ENCODE measurements around the gene ST6GALNAC3.

The ST6GALNAC3 gene

DNA sequence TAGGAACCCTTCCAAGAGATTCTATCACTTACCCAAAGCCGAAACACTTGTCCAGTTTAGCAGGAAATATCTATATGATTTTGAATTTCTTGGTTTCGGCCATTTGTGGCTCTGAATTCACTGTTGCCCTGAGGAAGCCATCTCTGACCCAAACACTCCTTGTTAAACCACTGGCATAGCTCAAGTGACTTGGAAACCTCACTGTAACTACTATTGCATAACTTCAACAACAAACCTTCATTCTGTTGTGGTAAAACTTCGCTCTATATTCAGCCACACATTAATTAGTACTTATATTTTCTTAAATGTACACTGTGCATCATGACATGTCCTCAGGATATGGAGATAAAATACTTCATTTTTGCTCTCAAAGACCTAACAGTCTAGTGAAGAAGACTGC is 63.2 kb downstream of the ST6GALNAC3 start:
- Histone ChIP-seq H3K4me1 (ENCODE audit: control insufficient read depth in 2 of 2, insufficient read depth in 2 of 2, low read length in 2 of 2) (peaks cover 5 to 6% of the 10 kb centered on the region in 2 donors), H3K9me3 (ENCODE audit: control insufficient read depth in 2 of 2, low read length in 2 of 2) (no peaks in the 10 kb centered on the region), H3K4me3 (ENCODE audit: low read length in 2 of 2) (no peak overlapping the region), H3K27me3 (ENCODE audit: control insufficient read depth in 2 of 2, insufficient read depth in 2 of 2, low read length in 2 of 2) (no peaks in the 10 kb centered on the region), H3K27ac (ENCODE audit: low read depth in 2 of 2, low read length in 2 of 2) (no peak overlapping the region), H3K36me3 (ENCODE audit: control insufficient read depth in 2 of 2, insufficient read depth in 2 of 2, low read length in 2 of 2) (no peaks in the 10 kb centered on the region), H3K9ac (ENCODE audit: low read depth in 1 of 2, low read length in 2 of 2) (no peak overlapping the region)

DNA sequence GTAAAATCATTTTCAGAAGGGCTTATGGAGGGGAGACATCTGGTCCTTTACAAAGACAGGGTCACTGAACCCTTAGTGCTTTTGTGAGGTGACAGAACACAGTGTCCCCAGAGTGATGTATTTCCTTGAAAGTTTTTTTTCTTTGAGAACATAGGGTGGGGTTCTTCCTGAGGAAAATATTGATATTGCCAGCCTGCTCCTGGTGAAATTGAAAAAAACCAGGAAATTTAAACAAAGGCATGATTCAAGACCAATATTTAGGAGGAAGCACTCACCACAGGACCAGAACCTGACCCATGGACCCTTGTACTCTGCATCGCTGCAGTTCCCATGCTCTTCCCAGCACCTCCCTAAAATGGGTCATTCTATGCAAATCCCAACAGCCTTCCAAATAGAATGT is 63.7 kb downstream of the ST6GALNAC3 start:
- no peak overlapping the region for H3K9ac ChIP-seq (ENCODE audit: low read depth in 1 of 2, low read length in 2 of 2)
- no peaks in the 10 kb centered on the region for H3K36me3 ChIP-seq (ENCODE audit: control insufficient read depth in 2 of 2, insufficient read depth in 2 of 2, low read length in 2 of 2)

DNA sequence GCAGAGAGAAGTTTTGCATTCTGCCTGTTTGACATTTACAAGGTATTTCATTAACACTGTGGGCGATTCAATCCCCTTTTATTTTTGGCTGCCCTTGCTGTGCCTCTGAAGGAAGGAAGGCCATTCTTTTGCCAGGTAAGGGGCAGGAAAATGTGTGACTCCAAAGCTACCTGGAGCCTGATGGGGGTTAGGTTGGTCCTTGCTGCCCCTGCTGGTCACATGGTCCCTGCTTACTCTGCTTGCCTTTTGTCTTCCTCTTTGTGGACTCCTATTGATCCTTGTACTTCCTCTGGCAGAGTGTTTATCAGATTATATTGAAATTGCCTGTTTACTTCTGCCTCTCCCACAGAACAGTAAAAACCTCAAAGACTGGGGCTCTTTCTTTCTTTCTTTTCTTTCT is 65.7 kb downstream of the ST6GALNAC3 start:
- Histone ChIP-seq H3K36me3 (ENCODE audit: control insufficient read depth in 2 of 2, insufficient read depth in 2 of 2, low read length in 2 of 2) (no peaks in the 10 kb centered on the region), H3K27me3 (ENCODE audit: control insufficient read depth in 2 of 2, insufficient read depth in 2 of 2, low read length in 2 of 2) (no peaks in the 10 kb centered on the region), H3K9me3 (ENCODE audit: control insufficient read depth in 2 of 2, low read length in 2 of 2) (no peaks in the 10 kb centered on the region), H3K4me1 (ENCODE audit: control insufficient read depth in 2 of 2, insufficient read depth in 2 of 2, low read length in 2 of 2) (peaks cover 5 to 6% of the 10 kb centered on the region in 2 donors), H3K27ac (ENCODE audit: low read depth in 2 of 2, low read length in 2 of 2) (no peak overlapping the region), H3K4me3 (ENCODE audit: low read length in 2 of 2) (no peak overlapping the region), H3K9ac (ENCODE audit: low read depth in 1 of 2, low read length in 2 of 2) (no peak overlapping the region)

More for the DNA sequence above, 63.7 kb downstream of the ST6GALNAC3 start:
- H3K9me3 ChIP-seq (ENCODE audit: control insufficient read depth in 2 of 2, low read length in 2 of 2), result no peaks in the 10 kb centered on the region
- no peaks in the 10 kb centered on the region for H3K27me3 ChIP-seq (ENCODE audit: control insufficient read depth in 2 of 2, insufficient read depth in 2 of 2, low read length in 2 of 2)
- H3K27ac ChIP-seq (ENCODE audit: low read depth in 2 of 2, low read length in 2 of 2), result no peak overlapping the region
- H3K4me1 ChIP-seq (ENCODE audit: control insufficient read depth in 2 of 2, insufficient read depth in 2 of 2, low read length in 2 of 2), result peaks cover 5 to 6% of the 10 kb centered on the region in 2 donors
- no peak overlapping the region for H3K4me3 ChIP-seq (ENCODE audit: low read length in 2 of 2)

DNA sequence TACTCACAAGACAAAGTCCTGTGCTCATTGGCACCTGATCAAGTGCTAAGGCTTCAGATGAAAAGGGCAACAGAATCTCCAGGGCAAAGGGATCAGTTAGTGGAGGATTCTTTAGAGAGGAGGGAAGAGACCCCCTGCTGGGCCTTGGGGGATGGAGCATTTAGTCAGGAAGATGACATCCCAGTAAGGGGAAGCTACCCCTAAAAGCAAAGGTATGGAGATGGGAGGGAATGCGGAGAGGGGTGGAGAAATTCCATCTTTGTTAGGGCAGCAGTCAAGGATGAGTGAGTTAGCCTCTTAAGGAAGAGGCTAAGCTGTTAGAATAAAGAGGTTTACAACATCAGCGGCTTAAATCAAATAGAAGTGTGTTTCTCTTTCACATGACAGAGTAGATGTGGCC is 67.4 kb downstream of the ST6GALNAC3 start:
- Histone ChIP-seq H3K9ac (ENCODE audit: low read depth in 1 of 2, low read length in 2 of 2) (no peak overlapping the region), H3K27me3 (ENCODE audit: control insufficient read depth in 2 of 2, insufficient read depth in 2 of 2, low read length in 2 of 2) (no peaks in the 10 kb centered on the region), H3K9me3 (ENCODE audit: control insufficient read depth in 2 of 2, low read length in 2 of 2) (no peaks in the 10 kb centered on the region), H3K4me3 (ENCODE audit: low read length in 2 of 2) (no peak overlapping the region), H3K36me3 (ENCODE audit: control insufficient read depth in 2 of 2, insufficient read depth in 2 of 2, low read length in 2 of 2) (no peaks in the 10 kb centered on the region), H3K4me1 (ENCODE audit: control insufficient read depth in 2 of 2, insufficient read depth in 2 of 2, low read length in 2 of 2) (peaks cover 5 to 6% of the 10 kb centered on the region in 2 donors), H3K27ac (ENCODE audit: low read depth in 2 of 2, low read length in 2 of 2) (no peak overlapping the region)

DNA sequence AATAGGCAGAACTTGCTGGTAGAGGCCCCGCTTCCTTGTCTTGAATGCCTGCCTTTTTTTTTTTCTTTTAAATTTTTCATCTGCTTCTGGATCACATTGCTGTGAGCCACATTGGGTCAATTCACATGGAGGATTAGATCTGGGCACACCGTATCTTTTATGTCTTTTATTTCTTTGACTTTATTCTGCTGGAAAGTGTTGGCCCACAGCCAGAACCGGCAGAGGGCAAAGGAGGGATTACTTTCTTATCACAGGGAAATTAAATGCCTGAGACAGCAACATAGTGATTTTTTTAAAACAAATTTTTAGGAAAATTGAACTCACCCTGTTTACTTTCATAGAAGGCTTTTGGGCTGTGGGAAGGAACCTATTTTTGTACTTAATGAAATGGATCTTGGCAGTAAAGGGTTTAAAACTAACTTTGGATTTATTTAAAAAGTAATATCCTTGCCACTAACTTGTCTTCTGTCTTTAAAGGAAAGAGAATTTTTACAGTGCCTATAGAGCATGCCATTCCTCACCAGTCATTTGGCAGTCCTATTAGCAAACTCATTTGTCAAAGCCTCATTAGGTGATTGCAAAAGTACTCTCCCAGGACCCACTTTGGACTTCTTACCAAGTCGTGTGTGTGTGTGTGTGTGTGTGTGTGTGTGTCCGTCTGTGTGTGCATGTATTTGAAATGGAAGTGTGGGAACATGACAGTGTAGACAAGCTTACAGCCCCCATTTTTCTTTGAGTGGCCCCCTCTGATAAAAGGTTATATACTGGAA is 68.4 kb downstream of the ST6GALNAC3 start:
- Histone ChIP-seq H3K9me3 (ENCODE audit: control insufficient read depth in 2 of 2, low read length in 2 of 2) (no peaks in the 10 kb centered on the region), H3K4me3 (ENCODE audit: low read length in 2 of 2) (no peak overlapping the region), H3K9ac (ENCODE audit: low read depth in 1 of 2, low read length in 2 of 2) (no peak overlapping the region), H3K27ac (ENCODE audit: low read depth in 2 of 2, low read length in 2 of 2) (no peak overlapping the region), H3K27me3 (ENCODE audit: control insufficient read depth in 2 of 2, insufficient read depth in 2 of 2, low read length in 2 of 2) (no peaks in the 10 kb centered on the region), H3K36me3 (ENCODE audit: control insufficient read depth in 2 of 2, insufficient read depth in 2 of 2, low read length in 2 of 2) (no peaks in the 10 kb centered on the region), H3K4me1 (ENCODE audit: control insufficient read depth in 2 of 2, insufficient read depth in 2 of 2, low read length in 2 of 2) (peaks cover 5 to 6% of the 10 kb centered on the region in 2 donors)

DNA sequence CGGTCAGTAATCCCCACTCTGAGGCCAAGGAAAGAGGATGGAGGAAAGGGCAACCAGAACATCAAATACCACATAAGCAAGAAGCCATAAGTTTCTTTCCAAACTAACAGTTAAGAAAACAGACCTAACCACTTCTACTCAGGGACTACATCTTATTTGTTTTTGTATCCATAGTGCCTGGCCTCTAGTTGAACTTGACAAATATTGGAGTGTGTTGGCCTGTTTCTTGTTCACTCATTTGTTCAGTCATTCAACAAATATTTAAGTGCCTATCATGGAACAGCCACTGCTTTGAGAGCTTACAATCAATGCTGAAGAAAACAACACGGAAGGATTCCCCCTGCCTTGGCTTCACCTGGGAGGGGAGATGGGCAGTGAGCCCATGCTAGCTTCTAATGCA is 69.7 kb downstream of the ST6GALNAC3 start:
- H3K9me3 ChIP-seq (ENCODE audit: control insufficient read depth in 2 of 2, low read length in 2 of 2), result no peaks in the 10 kb centered on the region
- peaks cover 5 to 6% of the 10 kb centered on the region in 2 donors for H3K4me1 ChIP-seq (ENCODE audit: control insufficient read depth in 2 of 2, insufficient read depth in 2 of 2, low read length in 2 of 2)
- no peaks in the 10 kb centered on the region for H3K36me3 ChIP-seq (ENCODE audit: control insufficient read depth in 2 of 2, insufficient read depth in 2 of 2, low read length in 2 of 2)
- no peak overlapping the region for H3K4me3 ChIP-seq (ENCODE audit: low read length in 2 of 2)
- no peak overlapping the region for H3K9ac ChIP-seq (ENCODE audit: low read depth in 1 of 2, low read length in 2 of 2)
- no peaks in the 10 kb centered on the region for H3K27me3 ChIP-seq (ENCODE audit: control insufficient read depth in 2 of 2, insufficient read depth in 2 of 2, low read length in 2 of 2)
- no peak overlapping the region for H3K27ac ChIP-seq (ENCODE audit: low read depth in 2 of 2, low read length in 2 of 2)

DNA sequence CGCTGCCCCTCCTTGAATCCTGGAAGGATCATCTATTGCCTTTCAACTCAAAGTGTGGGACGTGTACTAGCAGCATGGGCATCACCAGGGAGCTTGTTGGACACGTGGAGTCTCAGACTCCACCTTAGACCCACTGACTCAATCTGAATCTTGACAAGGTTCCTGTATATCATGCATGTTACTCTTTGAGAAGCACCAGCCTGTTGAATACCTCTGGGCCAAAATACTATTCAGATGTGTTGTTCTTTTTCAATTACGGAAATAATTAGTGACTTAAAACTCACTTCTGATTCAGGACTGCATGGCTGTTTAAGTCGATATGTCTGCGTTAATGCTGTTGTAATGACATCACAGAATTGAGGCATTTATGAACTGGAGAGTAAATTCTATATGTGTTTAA is 70.8 kb downstream of the ST6GALNAC3 start:
- H3K27ac ChIP-seq (ENCODE audit: low read depth in 2 of 2, low read length in 2 of 2), result no peak overlapping the region
- no peak overlapping the region for H3K4me3 ChIP-seq (ENCODE audit: low read length in 2 of 2)
- H3K27me3 ChIP-seq (ENCODE audit: control insufficient read depth in 2 of 2, insufficient read depth in 2 of 2, low read length in 2 of 2), result no peaks in the 10 kb centered on the region
- H3K9ac ChIP-seq (ENCODE audit: low read depth in 1 of 2, low read length in 2 of 2), result no peak overlapping the region
- no peaks in the 10 kb centered on the region for H3K36me3 ChIP-seq (ENCODE audit: control insufficient read depth in 2 of 2, insufficient read depth in 2 of 2, low read length in 2 of 2)
- no peaks in the 10 kb centered on the region for H3K9me3 ChIP-seq (ENCODE audit: control insufficient read depth in 2 of 2, low read length in 2 of 2)
- peaks cover 0 to 6% of the 10 kb centered on the region in 2 donors for H3K4me1 ChIP-seq (ENCODE audit: control insufficient read depth in 2 of 2, insufficient read depth in 2 of 2, low read length in 2 of 2)

DNA sequence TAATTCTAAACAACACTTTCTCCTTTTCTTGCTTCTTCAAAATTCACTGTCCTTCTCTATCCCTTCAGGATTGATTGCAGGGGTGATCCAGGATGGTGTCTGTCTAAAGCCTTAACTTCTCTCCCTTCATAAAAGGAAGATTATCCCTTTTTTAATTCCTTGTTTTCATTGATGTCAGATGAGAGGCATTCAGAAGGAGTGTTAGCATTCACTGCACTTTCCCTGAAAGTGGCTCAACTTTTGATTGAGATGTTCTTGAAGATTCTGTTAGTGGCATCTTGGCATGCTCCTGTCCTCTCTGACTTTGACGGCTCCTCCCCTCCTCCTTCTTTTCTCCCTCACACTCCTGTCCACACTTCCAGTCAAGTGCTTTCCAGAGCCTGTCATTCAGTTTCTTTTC is 71.6 kb downstream of the ST6GALNAC3 start:
- no peaks in the 10 kb centered on the region for H3K9me3 ChIP-seq (ENCODE audit: control insufficient read depth in 2 of 2, low read length in 2 of 2)
- no peaks in the 10 kb centered on the region for H3K27me3 ChIP-seq (ENCODE audit: control insufficient read depth in 2 of 2, insufficient read depth in 2 of 2, low read length in 2 of 2)
- no peaks in the 10 kb centered on the region for H3K36me3 ChIP-seq (ENCODE audit: control insufficient read depth in 2 of 2, insufficient read depth in 2 of 2, low read length in 2 of 2)
- peaks cover 0 to under 1% of the 10 kb centered on the region in 2 donors for H3K4me1 ChIP-seq (ENCODE audit: control insufficient read depth in 2 of 2, insufficient read depth in 2 of 2, low read length in 2 of 2)
- H3K27ac ChIP-seq (ENCODE audit: low read depth in 2 of 2, low read length in 2 of 2), result no peak overlapping the region
- no peak overlapping the region for H3K4me3 ChIP-seq (ENCODE audit: low read length in 2 of 2)
- H3K9ac ChIP-seq (ENCODE audit: low read depth in 1 of 2, low read length in 2 of 2), result no peak overlapping the region

DNA sequence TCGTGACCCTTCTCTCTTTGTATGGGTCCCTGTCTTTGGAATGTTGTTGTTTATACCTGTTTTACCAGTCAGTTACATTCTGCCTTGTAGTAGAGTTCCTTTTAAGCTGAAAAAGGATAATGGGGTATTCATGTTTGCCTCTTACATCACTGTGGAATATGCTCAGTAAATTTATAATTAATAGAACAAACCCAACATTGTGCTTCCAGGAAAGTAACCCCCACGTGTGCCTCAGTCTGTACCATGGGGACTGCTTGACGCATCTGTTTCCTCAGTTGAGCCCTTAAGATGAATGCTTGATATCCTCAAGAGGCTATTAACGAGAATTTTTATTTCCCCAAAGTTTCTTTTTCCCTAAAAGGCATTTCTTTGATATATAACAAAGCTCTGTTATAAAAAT is 73.4 kb downstream of the ST6GALNAC3 start:
- no peak overlapping the region for H3K9ac ChIP-seq (ENCODE audit: low read depth in 1 of 2, low read length in 2 of 2)
- H3K9me3 ChIP-seq (ENCODE audit: control insufficient read depth in 2 of 2, low read length in 2 of 2), result no peaks in the 10 kb centered on the region
- H3K36me3 ChIP-seq (ENCODE audit: control insufficient read depth in 2 of 2, insufficient read depth in 2 of 2, low read length in 2 of 2), result no peaks in the 10 kb centered on the region
- H3K27ac ChIP-seq (ENCODE audit: low read depth in 2 of 2, low read length in 2 of 2), result no peak overlapping the region
- no peak overlapping the region for H3K4me3 ChIP-seq (ENCODE audit: low read length in 2 of 2)
- no peaks in the 10 kb centered on the region for H3K4me1 ChIP-seq (ENCODE audit: control insufficient read depth in 2 of 2, insufficient read depth in 2 of 2, low read length in 2 of 2)
- H3K27me3 ChIP-seq (ENCODE audit: control insufficient read depth in 2 of 2, insufficient read depth in 2 of 2, low read length in 2 of 2), result no peaks in the 10 kb centered on the region

DNA sequence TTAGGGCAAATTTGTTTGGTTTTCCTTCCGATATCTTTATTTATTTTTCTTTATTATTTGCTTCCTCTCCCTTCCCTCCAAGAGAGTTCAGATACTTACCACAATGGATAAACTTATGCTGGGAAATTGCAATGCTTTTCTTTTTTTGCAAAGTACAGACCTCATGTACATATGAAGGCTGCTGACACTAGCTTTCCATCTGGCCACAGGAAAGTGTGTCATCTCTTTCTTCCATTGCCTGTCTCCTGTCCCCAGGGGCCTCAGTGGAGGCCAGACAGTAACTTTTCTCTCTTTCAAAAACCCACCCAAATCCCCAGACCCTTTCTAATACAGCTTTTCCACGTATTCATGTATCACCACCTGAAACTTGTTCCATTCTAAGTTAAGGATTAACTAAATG is 73.9 kb downstream of the ST6GALNAC3 start:
- Histone ChIP-seq H3K36me3 (ENCODE audit: control insufficient read depth in 2 of 2, insufficient read depth in 2 of 2, low read length in 2 of 2) (no peaks in the 10 kb centered on the region), H3K27ac (ENCODE audit: low read depth in 2 of 2, low read length in 2 of 2) (no peak overlapping the region), H3K27me3 (ENCODE audit: control insufficient read depth in 2 of 2, insufficient read depth in 2 of 2, low read length in 2 of 2) (no peaks in the 10 kb centered on the region), H3K9ac (ENCODE audit: low read depth in 1 of 2, low read length in 2 of 2) (no peak overlapping the region), H3K4me3 (ENCODE audit: low read length in 2 of 2) (no peak overlapping the region), H3K4me1 (ENCODE audit: control insufficient read depth in 2 of 2, insufficient read depth in 2 of 2, low read length in 2 of 2) (no peaks in the 10 kb centered on the region), H3K9me3 (ENCODE audit: control insufficient read depth in 2 of 2, low read length in 2 of 2) (no peaks in the 10 kb centered on the region)
